ENCODE measurements around the gene GOLGA6C.
"Not testable (repeated sequence)": the region's sequence is repeated elsewhere in the genome, so short reads cannot be mapped to it uniquely, and the experiment has no call there.

GOLGA6C gene

DNA sequence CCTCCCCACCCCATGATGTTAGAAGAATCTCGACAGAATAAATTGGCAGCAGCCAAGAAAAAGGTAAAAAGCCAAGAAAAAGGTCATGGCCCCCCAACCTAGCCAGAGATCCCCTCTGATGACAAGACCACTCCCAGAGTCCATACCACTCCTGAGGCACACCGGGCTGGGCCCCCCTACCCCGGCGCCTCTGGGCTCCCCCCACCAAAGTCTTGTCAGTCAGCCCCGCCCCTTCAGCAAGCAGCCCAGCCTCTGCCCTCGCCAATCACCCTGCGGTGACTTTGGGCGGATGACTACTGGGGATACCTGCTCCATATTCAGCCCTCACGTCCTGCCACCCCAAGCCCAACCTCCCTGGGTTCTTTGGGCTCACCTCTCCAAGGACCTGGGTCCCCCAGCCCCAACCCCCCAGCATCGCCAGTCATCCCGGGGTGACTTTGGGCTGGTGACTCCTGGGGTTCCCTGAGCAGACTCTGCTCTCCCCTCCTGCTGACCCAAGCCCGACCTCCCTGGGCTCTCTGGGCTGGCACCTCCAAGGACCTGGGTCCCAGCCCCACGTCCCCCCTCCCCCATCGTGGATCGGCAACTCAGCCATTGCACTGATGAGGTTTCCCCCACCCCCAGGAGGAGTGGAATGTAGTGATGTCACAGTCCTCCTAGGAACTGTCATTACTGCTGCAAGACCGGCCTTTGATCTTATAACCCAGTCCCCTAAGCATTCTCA lies 648 bp downstream of the GOLGA6C start:
- not testable (repeated sequence) for H3K4me2 ChIP-seq (ENCODE audit: low read depth, low read length); H3K9me3 ChIP-seq (replicated peaks; ENCODE audit: insufficient read depth, low read length); H3K9ac ChIP-seq (ENCODE audit: low read length); DNase-seq; H2AFZ ChIP-seq (ENCODE audit: low read length); H3K4me3 ChIP-seq (ENCODE audit: low read length); H3K4me1 ChIP-seq (ENCODE audit: low read length); H3K9me2 ChIP-seq (replicated peaks; ENCODE audit: insufficient read depth, low read length); H3K27me3 ChIP-seq (replicated peaks; ENCODE audit: insufficient read depth, low read length); H3F3A ChIP-seq (ENCODE audit: insufficient read depth, low read length); H3K36me3 ChIP-seq (replicated peaks; ENCODE audit: insufficient read depth, low read length); H3K79me2 ChIP-seq (ENCODE audit: low read length); H4K20me1 ChIP-seq (ENCODE audit: insufficient read depth, low read length); H3K27ac ChIP-seq (ENCODE audit: low read length)

DNA sequence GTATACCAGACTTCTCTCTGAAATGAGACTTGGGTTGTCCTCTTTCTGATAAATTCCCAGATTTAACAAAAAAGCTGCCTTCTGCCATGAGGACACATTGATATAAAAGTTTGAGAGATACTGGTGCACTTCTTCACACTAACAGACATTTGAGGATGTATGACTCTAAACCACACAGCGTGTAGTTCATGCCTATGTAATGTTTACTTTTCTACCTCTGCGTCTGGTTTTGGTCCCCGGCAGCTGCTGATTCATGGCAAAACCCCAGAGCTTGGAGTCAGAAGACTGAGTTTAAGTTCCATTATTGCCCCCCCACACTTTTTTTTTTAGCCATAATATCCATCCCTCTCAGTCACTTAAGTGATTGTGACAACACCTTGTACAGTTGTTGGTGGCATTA lies 1.7 kb downstream of the GOLGA6C start:
- not testable (repeated sequence) for H3F3A ChIP-seq (ENCODE audit: insufficient read depth, low read length); H3K27me3 ChIP-seq (replicated peaks; ENCODE audit: insufficient read depth, low read length); H4K20me1 ChIP-seq (ENCODE audit: insufficient read depth, low read length); H3K9me2 ChIP-seq (replicated peaks; ENCODE audit: insufficient read depth, low read length); H3K4me1 ChIP-seq (ENCODE audit: low read length); H3K4me3 ChIP-seq (ENCODE audit: low read length); H3K9ac ChIP-seq (ENCODE audit: low read length); H3K9me3 ChIP-seq (replicated peaks; ENCODE audit: insufficient read depth, low read length); H3K4me2 ChIP-seq (ENCODE audit: low read depth, low read length); H3K36me3 ChIP-seq (replicated peaks; ENCODE audit: insufficient read depth, low read length); H3K79me2 ChIP-seq (ENCODE audit: low read length); H2AFZ ChIP-seq (ENCODE audit: low read length); DNase-seq; H3K27ac ChIP-seq (ENCODE audit: low read length)

DNA sequence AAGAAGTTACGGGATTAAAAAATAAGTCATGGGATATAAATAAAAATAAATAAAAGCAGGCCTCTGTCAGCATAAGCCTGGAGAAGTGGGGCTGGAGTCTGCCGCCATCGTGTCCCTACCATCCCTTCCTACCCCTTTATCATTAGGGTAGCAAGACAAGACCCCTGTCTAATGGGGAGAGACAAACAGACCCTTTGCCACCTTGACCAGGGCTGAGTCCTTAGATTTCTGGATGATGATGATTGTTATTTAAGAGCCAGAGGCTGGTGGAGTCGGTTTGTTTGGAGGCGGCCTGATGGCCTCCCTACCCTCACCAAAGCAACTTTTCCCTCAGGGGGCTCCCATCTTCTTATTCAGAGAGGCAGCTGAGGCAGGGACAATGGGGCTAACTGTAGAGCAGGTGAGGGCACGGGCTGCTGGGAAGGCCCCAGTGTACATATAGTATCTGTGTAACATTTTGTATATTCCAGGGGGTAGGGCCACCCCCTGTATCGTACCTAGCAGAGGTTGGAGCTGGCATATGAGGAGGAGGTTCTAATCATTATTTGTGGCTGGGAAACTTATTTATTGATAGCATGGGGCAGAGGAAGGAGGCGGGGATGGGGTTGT lies 15.7 kb downstream of the GOLGA6C start:
- not testable (repeated sequence) for DNase-seq; H3K4me1 ChIP-seq (ENCODE audit: low read length); H3K36me3 ChIP-seq (replicated peaks; ENCODE audit: insufficient read depth, low read length); H3K9ac ChIP-seq (ENCODE audit: low read length); H3K9me2 ChIP-seq (replicated peaks; ENCODE audit: insufficient read depth, low read length); H3K4me2 ChIP-seq (ENCODE audit: low read depth, low read length); H3K9me3 ChIP-seq (replicated peaks; ENCODE audit: insufficient read depth, low read length); H2AFZ ChIP-seq (ENCODE audit: low read length); H3K79me2 ChIP-seq (ENCODE audit: low read length); H3F3A ChIP-seq (ENCODE audit: insufficient read depth, low read length); H3K27ac ChIP-seq (ENCODE audit: low read length); H3K4me3 ChIP-seq (ENCODE audit: low read length); H4K20me1 ChIP-seq (ENCODE audit: insufficient read depth, low read length); H3K27me3 ChIP-seq (replicated peaks; ENCODE audit: insufficient read depth, low read length)

DNA sequence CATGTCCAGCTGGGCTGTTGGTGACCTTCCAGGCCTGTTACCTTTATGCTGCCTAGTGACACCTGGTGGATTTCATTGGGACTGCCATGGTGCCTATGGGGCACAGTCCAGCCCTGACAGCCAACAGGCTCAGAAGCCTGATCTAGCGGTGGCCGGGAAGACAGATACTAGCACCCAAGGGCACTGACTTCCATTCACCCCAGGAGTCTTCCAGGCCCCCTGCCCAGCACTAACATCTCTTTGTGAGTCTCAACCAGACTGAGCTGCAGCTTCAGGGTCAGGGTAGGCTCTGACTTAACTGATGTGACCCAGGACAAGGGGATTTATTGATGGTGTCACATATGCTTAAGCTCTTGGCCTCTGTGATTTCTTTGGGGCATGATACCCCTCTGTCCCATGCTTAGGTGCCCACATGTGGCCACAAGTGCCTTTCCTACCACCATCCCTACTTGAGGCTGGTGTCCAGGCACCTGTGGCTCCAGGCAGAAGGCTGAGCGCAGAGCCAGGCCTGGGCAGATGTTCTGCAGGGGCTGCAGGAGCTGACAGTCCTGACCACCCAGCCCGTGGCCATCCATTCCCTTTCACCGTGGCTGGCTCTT lies 16.5 kb downstream of the GOLGA6C start:
- not testable (repeated sequence) for H3K4me3 ChIP-seq (ENCODE audit: low read length); H3K9ac ChIP-seq (ENCODE audit: low read length); H3K36me3 ChIP-seq (replicated peaks; ENCODE audit: insufficient read depth, low read length); H2AFZ ChIP-seq (ENCODE audit: low read length); H3K27me3 ChIP-seq (replicated peaks; ENCODE audit: insufficient read depth, low read length); H3K9me3 ChIP-seq (replicated peaks; ENCODE audit: insufficient read depth, low read length); H3F3A ChIP-seq (ENCODE audit: insufficient read depth, low read length); H3K9me2 ChIP-seq (replicated peaks; ENCODE audit: insufficient read depth, low read length); H3K4me1 ChIP-seq (ENCODE audit: low read length); H3K79me2 ChIP-seq (ENCODE audit: low read length); H4K20me1 ChIP-seq (ENCODE audit: insufficient read depth, low read length); H3K4me2 ChIP-seq (ENCODE audit: low read depth, low read length); H3K27ac ChIP-seq (ENCODE audit: low read length)
- DNase-seq: peak; percentile 41
- TF ChIP-seq, protein P1, sequence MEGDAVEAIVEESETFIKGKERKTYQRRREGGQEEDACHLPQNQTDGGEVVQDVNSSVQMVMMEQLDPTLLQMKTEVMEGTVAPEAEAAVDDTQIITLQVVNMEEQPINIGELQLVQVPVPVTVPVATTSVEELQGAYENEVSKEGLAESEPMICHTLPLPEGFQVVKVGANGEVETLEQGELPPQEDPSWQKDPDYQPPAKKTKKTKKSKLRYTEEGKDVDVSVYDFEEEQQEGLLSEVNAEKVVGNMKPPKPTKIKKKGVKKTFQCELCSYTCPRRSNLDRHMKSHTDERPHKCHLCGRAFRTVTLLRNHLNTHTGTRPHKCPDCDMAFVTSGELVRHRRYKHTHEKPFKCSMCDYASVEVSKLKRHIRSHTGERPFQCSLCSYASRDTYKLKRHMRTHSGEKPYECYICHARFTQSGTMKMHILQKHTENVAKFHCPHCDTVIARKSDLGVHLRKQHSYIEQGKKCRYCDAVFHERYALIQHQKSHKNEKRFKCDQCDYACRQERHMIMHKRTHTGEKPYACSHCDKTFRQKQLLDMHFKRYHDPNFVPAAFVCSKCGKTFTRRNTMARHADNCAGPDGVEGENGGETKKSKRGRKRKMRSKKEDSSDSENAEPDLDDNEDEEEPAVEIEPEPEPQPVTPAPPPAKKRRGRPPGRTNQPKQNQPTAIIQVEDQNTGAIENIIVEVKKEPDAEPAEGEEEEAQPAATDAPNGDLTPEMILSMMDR (IDR thresholded peaks at IDR 0.05; ENCODE audit: low read length): peak; percentile 42

DNA sequence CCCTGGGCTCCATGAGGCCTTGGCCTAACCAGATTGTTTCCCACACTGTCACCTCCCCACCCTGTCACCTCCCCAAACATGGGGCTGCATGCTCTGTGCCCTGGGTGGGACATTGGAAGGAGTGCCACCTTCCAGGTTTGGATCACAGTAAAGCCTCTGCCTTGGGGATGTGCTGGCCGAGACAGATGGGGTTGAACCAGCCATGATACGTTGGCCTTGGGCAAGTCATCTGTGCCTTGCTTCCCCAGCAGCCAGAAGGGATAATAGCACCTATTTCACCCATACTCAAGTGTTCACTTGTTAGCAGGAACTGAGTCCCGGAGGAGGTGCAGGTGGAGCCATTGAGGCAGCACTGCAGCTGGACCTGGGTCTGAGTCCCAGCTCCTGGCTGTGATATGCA lies 17.5 kb downstream of the GOLGA6C start:
- H3K9ac ChIP-seq (ENCODE audit: low read length); H3K9me2 ChIP-seq (replicated peaks; ENCODE audit: insufficient read depth, low read length); H3K36me3 ChIP-seq (replicated peaks; ENCODE audit: insufficient read depth, low read length); H2AFZ ChIP-seq (ENCODE audit: low read length); H3K4me2 ChIP-seq (ENCODE audit: low read depth, low read length); H4K20me1 ChIP-seq (ENCODE audit: insufficient read depth, low read length); H3K4me1 ChIP-seq (ENCODE audit: low read length); H3K9me3 ChIP-seq (replicated peaks; ENCODE audit: insufficient read depth, low read length); H3K4me3 ChIP-seq (ENCODE audit: low read length); H3K27me3 ChIP-seq (replicated peaks; ENCODE audit: insufficient read depth, low read length); H3K79me2 ChIP-seq (ENCODE audit: low read length); H3F3A ChIP-seq (ENCODE audit: insufficient read depth, low read length); H3K27ac ChIP-seq (ENCODE audit: low read length): not testable (repeated sequence)
- peak; percentile 1 for DNase-seq

DNA sequence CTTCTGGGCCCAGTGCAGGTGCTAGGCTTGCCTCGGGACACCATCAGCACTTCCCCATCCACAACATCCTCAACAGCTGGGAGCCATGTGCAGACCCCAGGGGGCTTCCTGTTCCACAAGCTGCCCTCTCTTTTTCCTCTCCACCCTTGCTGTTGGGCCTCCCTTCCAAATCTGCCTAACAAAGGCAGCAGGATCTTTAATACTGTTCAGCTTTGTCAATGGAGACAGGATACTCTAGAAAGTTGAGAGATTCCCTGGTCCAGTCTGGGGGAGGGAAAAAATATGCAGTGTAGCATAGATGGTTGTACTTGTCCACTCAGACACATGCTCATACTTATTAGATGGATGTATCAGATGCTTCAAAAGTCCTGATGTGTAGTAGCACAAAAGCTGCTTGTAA lies 20.4 kb downstream of the GOLGA6C start:
- H3K4me3 ChIP-seq (ENCODE audit: low read length); H3K27ac ChIP-seq (ENCODE audit: low read length): not testable (repeated sequence)

DNA sequence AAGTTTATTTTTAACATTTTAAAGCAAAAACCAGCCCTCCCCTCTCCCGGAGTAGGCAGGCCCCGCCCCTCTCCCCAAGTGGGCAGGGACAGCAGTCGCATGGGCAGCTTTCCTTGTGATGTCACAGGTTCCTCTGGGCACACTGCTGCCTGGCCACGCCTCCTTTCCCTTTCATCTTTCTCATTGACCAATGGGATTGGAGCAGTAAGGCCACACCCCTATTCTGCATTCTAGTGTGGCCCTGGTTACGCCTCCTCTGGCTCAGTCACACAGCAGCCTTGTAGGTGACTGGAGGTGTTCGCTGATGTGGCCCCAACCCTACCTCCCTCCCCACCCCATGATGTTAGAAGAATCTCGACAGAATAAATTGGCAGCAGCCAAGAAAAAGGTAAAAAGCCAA lies 24.4 kb downstream of the GOLGA6C start, which contains the start of gene GOLGA6D:
GOLGA6D (plus strand) TSS at position 264 of the 400 bp plus-strand sequence; CDS start at position 305, 41 bp downstream.
- not testable (repeated sequence) for H3K79me2 ChIP-seq (ENCODE audit: low read length); H3K27ac ChIP-seq (ENCODE audit: low read length); H3K36me3 ChIP-seq (replicated peaks; ENCODE audit: insufficient read depth, low read length); H3K4me2 ChIP-seq (ENCODE audit: low read depth, low read length); H3K9me2 ChIP-seq (replicated peaks; ENCODE audit: insufficient read depth, low read length); H2AFZ ChIP-seq (ENCODE audit: low read length); H4K20me1 ChIP-seq (ENCODE audit: insufficient read depth, low read length); H3K27me3 ChIP-seq (replicated peaks; ENCODE audit: insufficient read depth, low read length); H3K4me1 ChIP-seq (ENCODE audit: low read length); H3K4me3 ChIP-seq (ENCODE audit: low read length); H3K9me3 ChIP-seq (replicated peaks; ENCODE audit: insufficient read depth, low read length); H3K9ac ChIP-seq (ENCODE audit: low read length); H3F3A ChIP-seq (ENCODE audit: insufficient read depth, low read length); DNase-seq

More for the DNA sequence above, 20.4 kb downstream of the GOLGA6C start:
- H3K9ac ChIP-seq (ENCODE audit: low read length); H3F3A ChIP-seq (ENCODE audit: insufficient read depth, low read length); H3K4me1 ChIP-seq (ENCODE audit: low read length); DNase-seq; H3K27me3 ChIP-seq (replicated peaks; ENCODE audit: insufficient read depth, low read length); H3K36me3 ChIP-seq (replicated peaks; ENCODE audit: insufficient read depth, low read length); H3K9me3 ChIP-seq (replicated peaks; ENCODE audit: insufficient read depth, low read length); H3K9me2 ChIP-seq (replicated peaks; ENCODE audit: insufficient read depth, low read length); H2AFZ ChIP-seq (ENCODE audit: low read length); H3K79me2 ChIP-seq (ENCODE audit: low read length); H4K20me1 ChIP-seq (ENCODE audit: insufficient read depth, low read length); H3K4me2 ChIP-seq (ENCODE audit: low read depth, low read length): not testable (repeated sequence)

All from MM.1S (cell line).